ENCODE measurements around the gene SUGP2. TPM values are rescaled to one million over a fixed set of nuclear protein-coding genes. Genes with fewer than 3 reads are reported as not detected.

Gene SUGP2
- total and polyA plus RNA-seq, 2 of the 13 experiments (the other 11 are each of a cell fraction or from before 2014, with no cell fraction given) = 40.6 to 57.7 TPM

DNA sequence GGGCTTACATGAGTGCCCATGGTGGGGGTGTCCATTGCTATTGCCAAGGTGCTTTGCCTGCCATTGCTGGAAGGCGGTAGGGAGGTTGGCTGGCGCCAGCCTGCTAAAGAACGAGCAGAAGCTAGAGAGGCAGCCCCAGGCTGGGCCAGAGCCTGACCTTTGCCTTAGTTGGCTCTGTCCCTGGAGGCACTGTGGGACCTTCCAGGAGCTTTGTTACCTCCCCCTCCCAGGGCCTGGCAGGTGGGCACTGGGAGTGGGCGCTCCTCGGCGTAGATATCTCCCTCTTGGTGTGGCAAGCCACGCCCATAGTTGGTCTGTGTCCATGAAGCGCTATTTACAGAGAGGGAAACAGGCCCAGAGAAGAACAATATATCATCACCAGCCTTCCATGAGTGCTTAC is 28.2 kb upstream of the SUGP2 start (continued):
- no peak for TF ChIP-seq ZNF577 (CRISPR knock-in tag; IDR thresholded peaks at IDR 0.05; ENCODE audit: borderline replicate concordance, low read depth)
- TF ChIP-seq, protein P1, sequence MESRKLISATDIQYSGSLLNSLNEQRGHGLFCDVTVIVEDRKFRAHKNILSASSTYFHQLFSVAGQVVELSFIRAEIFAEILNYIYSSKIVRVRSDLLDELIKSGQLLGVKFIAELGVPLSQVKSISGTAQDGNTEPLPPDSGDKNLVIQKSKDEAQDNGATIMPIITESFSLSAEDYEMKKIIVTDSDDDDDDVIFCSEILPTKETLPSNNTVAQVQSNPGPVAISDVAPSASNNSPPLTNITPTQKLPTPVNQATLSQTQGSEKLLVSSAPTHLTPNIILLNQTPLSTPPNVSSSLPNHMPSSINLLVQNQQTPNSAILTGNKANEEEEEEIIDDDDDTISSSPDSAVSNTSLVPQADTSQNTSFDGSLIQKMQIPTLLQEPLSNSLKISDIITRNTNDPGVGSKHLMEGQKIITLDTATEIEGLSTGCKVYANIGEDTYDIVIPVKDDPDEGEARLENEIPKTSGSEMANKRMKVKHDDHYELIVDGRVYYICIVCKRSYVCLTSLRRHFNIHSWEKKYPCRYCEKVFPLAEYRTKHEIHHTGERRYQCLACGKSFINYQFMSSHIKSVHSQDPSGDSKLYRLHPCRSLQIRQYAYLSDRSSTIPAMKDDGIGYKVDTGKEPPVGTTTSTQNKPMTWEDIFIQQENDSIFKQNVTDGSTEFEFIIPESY (CRISPR knock-in tag; IDR thresholded peaks at IDR 0.05) = peak; percentile 41; the same call in 1 of the 2 replicates
- TF ChIP-seq MYC (CRISPR knock-in tag; IDR thresholded peaks at IDR 0.05; ENCODE audit: borderline replicate concordance) = no peak
- TF ChIP-seq, protein P2, sequence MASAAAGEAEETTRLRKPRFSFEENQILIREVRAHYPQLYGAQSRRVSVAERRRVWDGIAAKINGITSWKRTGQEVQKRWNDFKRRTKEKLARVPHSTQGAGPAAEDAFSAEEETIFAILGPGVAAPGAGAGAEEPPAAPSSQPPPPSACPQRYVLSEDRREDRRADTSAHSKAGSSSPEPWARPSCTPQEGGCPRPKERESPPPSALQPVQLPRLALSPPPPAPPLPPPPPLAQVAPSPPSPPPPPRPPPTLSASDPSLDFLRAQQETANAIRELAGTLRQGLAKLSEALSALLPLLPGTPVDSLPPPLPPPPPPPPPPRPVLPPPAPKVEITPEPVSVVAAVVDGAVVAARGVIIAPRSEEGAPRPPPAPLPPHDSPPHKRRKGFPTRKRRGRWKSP (CRISPR knock-in tag; IDR thresholded peaks at IDR 0.05) = no peak
- TF ChIP-seq SP2 (CRISPR knock-in tag; IDR thresholded peaks at IDR 0.05) = no peak

DNA sequence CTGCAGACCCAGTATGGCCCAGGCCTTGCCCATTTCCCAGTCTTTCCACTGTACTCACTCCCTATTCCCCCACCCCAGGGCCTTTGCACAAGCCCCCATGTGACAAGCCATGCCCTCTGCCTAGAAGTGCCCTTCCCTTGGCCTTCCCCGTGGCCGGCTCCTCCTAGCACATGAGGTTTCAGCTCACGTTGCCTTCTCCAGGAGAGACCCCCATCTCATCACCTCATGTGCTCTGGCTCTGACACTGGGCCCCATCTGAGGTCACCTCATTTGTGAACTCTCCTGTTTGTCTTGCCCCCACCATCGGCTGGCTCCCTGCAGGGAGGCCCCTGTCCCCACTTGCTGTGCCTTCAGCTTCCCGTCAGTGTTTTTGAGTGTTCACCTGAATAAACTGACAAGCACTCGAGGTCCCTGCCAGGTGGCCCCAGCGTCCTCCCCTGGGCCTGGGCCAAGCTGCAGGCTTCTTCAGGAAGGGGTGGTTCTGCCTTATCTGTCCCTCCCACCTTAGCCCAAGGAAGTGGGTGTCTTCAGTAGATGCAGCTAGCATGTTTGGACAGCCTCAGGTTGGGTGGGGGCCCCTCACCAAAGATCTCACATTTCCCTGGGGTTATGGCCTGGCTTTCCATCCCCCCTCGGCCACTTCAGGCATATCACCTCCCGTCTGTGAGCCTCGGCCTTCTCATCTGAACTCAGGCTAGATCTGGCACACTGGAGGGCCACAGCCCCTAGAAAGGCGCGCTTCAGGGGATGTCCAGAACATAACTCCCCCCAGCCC is 26.7 kb upstream of the SUGP2 start:
- H3K4me2 ChIP-seq (ENCODE audit: low read depth, low read length) = no peak overlapping the region
- H2AFZ ChIP-seq (ENCODE audit: low read length) = no peak overlapping the region
- in situ Hi-C loops (cut with HindIII; ENCODE audit: extremely low pct_ligation_motif_present, low pct_unique_long_range_greater_than_20kb) (loop anchor here (5.0 kb wide), 1 partner anchor 52 kb away; no protein-coding TSS in a partner anchor), intact Hi-C loops (cut with micrococcal nuclease; ENCODE audit: unreplicated experiment) (loop anchor here (5.0 kb wide), 1 partner anchor 57 kb away; no protein-coding TSS in a partner anchor)
- H3K27me3 ChIP-seq (ENCODE audit: control insufficient read depth in 1 of 2, insufficient read depth in 2 of 2, low read length in 2 of 2) = no peaks in the 10 kb centered on the region
- TF ChIP-seq, protein P3, sequence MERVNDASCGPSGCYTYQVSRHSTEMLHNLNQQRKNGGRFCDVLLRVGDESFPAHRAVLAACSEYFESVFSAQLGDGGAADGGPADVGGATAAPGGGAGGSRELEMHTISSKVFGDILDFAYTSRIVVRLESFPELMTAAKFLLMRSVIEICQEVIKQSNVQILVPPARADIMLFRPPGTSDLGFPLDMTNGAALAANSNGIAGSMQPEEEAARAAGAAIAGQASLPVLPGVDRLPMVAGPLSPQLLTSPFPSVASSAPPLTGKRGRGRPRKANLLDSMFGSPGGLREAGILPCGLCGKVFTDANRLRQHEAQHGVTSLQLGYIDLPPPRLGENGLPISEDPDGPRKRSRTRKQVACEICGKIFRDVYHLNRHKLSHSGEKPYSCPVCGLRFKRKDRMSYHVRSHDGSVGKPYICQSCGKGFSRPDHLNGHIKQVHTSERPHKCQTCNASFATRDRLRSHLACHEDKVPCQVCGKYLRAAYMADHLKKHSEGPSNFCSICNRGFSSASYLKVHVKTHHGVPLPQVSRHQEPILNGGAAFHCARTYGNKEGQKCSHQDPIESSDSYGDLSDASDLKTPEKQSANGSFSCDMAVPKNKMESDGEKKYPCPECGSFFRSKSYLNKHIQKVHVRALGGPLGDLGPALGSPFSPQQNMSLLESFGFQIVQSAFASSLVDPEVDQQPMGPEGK (CRISPR knock-in tag; IDR thresholded peaks at IDR 0.05) = 0 out of 2 replicates have a peak, but pooled peaks have one; percentile 27
- 0 out of 2 replicates have a peak, but pooled peaks have one; percentile 27 for TF ChIP-seq RXRA (CRISPR knock-in tag; IDR thresholded peaks at IDR 0.05)
- TF ChIP-seq ZFYVE20 (CRISPR knock-in tag; IDR thresholded peaks at IDR 0.05; ENCODE audit: borderline replicate concordance, low read depth) = no peak
- TF ChIP-seq, protein P4, sequence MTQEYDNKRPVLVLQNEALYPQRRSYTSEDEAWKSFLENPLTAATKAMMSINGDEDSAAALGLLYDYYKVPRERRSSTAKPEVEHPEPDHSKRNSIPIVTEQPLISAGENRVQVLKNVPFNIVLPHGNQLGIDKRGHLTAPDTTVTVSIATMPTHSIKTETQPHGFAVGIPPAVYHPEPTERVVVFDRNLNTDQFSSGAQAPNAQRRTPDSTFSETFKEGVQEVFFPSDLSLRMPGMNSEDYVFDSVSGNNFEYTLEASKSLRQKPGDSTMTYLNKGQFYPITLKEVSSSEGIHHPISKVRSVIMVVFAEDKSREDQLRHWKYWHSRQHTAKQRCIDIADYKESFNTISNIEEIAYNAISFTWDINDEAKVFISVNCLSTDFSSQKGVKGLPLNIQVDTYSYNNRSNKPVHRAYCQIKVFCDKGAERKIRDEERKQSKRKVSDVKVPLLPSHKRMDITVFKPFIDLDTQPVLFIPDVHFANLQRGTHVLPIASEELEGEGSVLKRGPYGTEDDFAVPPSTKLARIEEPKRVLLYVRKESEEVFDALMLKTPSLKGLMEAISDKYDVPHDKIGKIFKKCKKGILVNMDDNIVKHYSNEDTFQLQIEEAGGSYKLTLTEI (CRISPR knock-in tag; conservative IDR thresholded peaks at IDR 0.05) = no peak
- no peak for TF ChIP-seq ZNF644 (CRISPR knock-in tag; IDR thresholded peaks at IDR 0.05; ENCODE audit: low read depth)
- TF ChIP-seq, protein P5, sequence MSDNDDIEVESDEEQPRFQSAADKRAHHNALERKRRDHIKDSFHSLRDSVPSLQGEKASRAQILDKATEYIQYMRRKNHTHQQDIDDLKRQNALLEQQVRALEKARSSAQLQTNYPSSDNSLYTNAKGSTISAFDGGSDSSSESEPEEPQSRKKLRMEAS (IDR thresholded peaks at IDR 0.05) = 0 out of 2 replicates have a peak, but pooled peaks have one; percentile 21
- TF ChIP-seq ZNF550 (CRISPR knock-in tag; IDR thresholded peaks at IDR 0.05; ENCODE audit: borderline replicate concordance) = no peak
- no peak for FAIRE-seq
- H3K4me1 ChIP-seq (ENCODE audit: insufficient read depth, low read length) = peaks cover 57% of the 10 kb centered on the region
- WGBS (ENCODE audit: low lambda C conversion rate) = 77% methylated on average over 12 of the region's 12 CpGs
- ATAC-seq = no peak
- H4K20me1 ChIP-seq (ENCODE audit: insufficient read depth, low read length) = no peaks in the 10 kb centered on the region
- H3K9me3 ChIP-seq (ENCODE audit: low read length) = no peaks in the 10 kb centered on the region
- POLR2A ChIA-PET = interaction anchor here (1.0 to 6.5 kb wide), 2 partner anchors 9 to 39 kb away, joined by 3 to 43 read pairs; no protein-coding TSS in a partner anchor
- H3K27ac ChIP-seq (ENCODE audit: extremely low read length, insufficient read depth, low read length) = no peak overlapping the region
- H3K79me2 ChIP-seq (ENCODE audit: insufficient read depth, low read length) = no peaks in the 10 kb centered on the region
- no TSS peak for BruUV-seq (replicated peaks)
- CTCF ChIA-PET (ENCODE audit: low intra/inter-chr PET ratio, low total read pairs) = no interaction called here
- no peak for DNase-seq (ENCODE audit: low spot score)
- peak overlapping the region; percentile 37; the same call in 1 of the 2 replicates for H3K9ac ChIP-seq (ENCODE audit: insufficient read depth, low read depth, low read length)
- peaks cover 12 to 30% of the 10 kb centered on the region in 2 experiments; a peak in 4 of 5 replicates for H3K36me3 ChIP-seq (replicated peaks in 1 of 2; ENCODE audit: control insufficient read depth in 1 of 2, insufficient read depth in 2 of 2, low read length in 2 of 2)
- no peak overlapping the region for H3K4me3 ChIP-seq (replicated peaks in 1 of 3; ENCODE audit: insufficient read depth in 1 of 3, low read depth in 2 of 3, low read length in 3 of 3)
